Measurements from ENCODE around the gene CELA2B. TPM values are rescaled to one million over a fixed set of nuclear protein-coding genes. Genes with fewer than 3 reads are reported as not detected.
"Not testable (repeated sequence)": the region's sequence is repeated elsewhere in the genome, so short reads cannot be mapped to it uniquely, and the experiment has no call there.

CELA2B gene
- total and polyA plus RNA-seq, 7 donors, result 0.36 TPM; not detected in 6

DNA sequence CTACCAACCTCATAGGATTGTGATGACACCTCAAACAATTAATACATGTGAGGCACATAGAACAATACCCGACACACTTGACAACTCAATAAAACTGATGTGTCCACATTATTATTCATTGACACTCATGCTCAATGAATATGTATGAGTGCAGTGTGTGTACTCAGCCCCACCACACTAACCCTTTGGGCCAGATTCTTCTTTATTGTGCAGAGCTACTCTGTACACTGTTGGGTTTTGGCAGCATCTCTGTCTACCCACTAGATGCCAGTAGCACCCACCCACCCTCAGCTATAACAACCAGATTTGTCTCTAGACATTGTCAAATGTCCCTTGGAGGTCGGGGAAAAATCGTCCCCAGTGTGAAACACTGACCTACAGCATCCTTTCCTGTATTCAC lies 38.0 kb downstream of the CELA2B start:
- 83 to 90% (median 89%) methylated on average over 3 of the region's 3 CpGs for WGBS, 3 donors
- intact Hi-C loops (cut with DNase I), result no loop called here
- Histone ChIP-seq H3K4me3 (no peak overlapping the region), H3K9me3 (no peaks in the 10 kb centered on the region), H3K27ac (no peak overlapping the region), H3K36me3 (ENCODE audit: insufficient read depth in 1 of 2, low read depth in 1 of 2) (peaks cover 0 to 29% of the 10 kb centered on the region in 2 donors), H3K4me1 (no peaks in the 10 kb centered on the region), H3K27me3 (ENCODE audit: insufficient read depth in 3 of 3, low read length in 2 of 3) (no peaks in the 10 kb centered on the region)
- TF ChIP-seq, protein P1, sequence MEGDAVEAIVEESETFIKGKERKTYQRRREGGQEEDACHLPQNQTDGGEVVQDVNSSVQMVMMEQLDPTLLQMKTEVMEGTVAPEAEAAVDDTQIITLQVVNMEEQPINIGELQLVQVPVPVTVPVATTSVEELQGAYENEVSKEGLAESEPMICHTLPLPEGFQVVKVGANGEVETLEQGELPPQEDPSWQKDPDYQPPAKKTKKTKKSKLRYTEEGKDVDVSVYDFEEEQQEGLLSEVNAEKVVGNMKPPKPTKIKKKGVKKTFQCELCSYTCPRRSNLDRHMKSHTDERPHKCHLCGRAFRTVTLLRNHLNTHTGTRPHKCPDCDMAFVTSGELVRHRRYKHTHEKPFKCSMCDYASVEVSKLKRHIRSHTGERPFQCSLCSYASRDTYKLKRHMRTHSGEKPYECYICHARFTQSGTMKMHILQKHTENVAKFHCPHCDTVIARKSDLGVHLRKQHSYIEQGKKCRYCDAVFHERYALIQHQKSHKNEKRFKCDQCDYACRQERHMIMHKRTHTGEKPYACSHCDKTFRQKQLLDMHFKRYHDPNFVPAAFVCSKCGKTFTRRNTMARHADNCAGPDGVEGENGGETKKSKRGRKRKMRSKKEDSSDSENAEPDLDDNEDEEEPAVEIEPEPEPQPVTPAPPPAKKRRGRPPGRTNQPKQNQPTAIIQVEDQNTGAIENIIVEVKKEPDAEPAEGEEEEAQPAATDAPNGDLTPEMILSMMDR (IDR thresholded peaks at IDR 0.05), result no peak
- DNase-seq (no peak), ATAC-seq (no peak)

DNA sequence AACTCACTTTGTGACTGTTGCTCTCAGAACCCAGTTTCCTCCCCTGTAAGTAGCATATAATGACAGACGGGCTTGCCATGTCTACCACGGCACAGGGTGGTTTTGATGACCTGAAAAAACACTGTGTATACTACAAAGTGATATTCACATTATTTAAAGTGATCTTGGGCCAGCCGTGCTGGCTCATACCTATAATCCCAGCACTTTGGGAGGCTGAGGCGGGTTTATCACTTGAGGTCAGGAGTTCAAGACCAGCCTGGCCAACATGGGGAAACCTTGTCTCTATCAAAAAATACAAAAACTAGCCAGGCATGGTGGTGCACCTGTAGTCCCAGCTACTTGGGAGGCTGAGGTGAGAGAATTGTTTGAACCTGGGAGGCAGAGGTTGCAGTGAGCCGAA lies 38.7 kb downstream of the CELA2B start:
- ATAC-seq; DNase-seq; H3K27ac ChIP-seq; H3K9me3 ChIP-seq; H3K27me3 ChIP-seq (ENCODE audit: insufficient read depth in 3 of 3, low read length in 2 of 3); intact Hi-C loops (cut with DNase I); H3K4me1 ChIP-seq; H3K4me3 ChIP-seq: not testable (repeated sequence)
- 90 to 96% (median 91%) methylated on average over 5 of the region's 5 CpGs for WGBS, 3 donors
- H3K36me3 ChIP-seq (ENCODE audit: insufficient read depth in 1 of 2, low read depth in 1 of 2), result peaks cover 0 to 29% of the 10 kb centered on the region in 2 donors

DNA sequence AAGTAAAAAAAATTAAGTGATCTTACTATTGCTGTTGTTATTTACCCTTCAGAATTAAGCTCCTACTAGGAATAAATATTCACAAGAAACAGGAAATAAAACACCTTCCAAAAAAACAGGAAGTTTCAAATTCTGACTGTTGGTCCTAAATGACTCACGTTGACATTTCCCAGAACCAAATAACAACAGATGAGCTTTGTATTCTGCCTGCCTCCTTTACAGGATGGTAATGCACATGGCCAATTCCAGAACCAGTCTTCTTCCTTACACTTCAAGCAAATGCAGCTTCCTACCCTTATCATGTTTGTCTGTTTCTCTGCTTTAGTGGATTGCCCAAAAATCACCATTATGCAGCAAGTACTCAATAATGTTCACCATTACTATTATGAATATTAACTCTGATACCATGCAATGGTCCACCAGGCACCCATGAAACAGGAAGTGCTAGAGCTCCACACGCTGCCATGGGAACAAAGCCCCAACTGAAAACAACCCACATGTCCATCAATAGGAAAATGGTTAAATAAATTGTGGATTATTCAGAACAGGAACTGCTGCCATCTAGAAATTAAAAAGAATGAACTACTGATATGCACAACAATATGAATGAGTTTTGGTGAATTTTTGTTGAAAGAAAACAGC lies 39.2 kb downstream of the CELA2B start:
- Histone ChIP-seq H3K27ac (no peak overlapping the region), H3K4me3 (no peak overlapping the region), H3K4me1 (no peaks in the 10 kb centered on the region), H3K27me3 (ENCODE audit: insufficient read depth in 3 of 3, low read length in 2 of 3) (no peaks in the 10 kb centered on the region), H3K36me3 (ENCODE audit: insufficient read depth in 1 of 2, low read depth in 1 of 2) (peaks cover 0 to 29% of the 10 kb centered on the region in 2 donors), H3K9me3 (no peaks in the 10 kb centered on the region)
- no peak for ATAC-seq
- DNase-seq, result no peak
- TF ChIP-seq, protein P1 (IDR thresholded peaks at IDR 0.05), result no peak
- WGBS, 3 donors, result 51 to 69% (median 58%) methylated on average over 2 of the region's 2 CpGs
- intact Hi-C loops (cut with DNase I), result no loop called here

DNA sequence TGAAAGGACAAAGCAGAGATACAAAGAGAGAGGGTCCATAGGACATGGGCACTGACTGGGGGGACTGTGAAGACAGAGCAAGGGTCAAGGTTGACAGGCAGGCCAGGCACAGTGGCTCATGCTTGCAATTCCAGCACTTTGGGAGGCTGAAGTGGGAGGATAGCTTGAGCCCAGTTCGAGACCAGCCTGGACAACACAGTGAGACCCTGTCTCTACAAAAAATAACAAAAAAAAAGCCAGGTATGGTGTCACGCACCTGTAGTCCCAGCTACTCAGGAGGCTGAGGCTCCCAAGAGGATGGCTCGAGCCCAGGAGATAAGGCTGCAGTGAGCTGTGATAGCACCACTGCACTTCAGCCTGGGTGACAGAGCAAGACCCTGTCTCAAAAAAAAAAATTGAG lies 43.7 kb downstream of the CELA2B start:
- DNase-seq, result no peak
- Histone ChIP-seq H3K4me3 (no peak overlapping the region), H3K27ac (no peak overlapping the region), H3K36me3 (ENCODE audit: insufficient read depth in 1 of 2, low read depth in 1 of 2) (peaks cover 0 to 20% of the 10 kb centered on the region in 2 donors), H3K27me3 (ENCODE audit: insufficient read depth in 3 of 3, low read length in 2 of 3) (no peaks in the 10 kb centered on the region), H3K4me1 (peaks cover 8% of the 10 kb centered on the region), H3K9me3 (no peaks in the 10 kb centered on the region)
- WGBS, 3 donors, result 95 to 100% (median 96%) methylated on average over 3 of the region's 3 CpGs
- no peak for ATAC-seq
- intact Hi-C loops (cut with DNase I), result no loop called here
- TF ChIP-seq, protein P1 (IDR thresholded peaks at IDR 0.05), result no peak

DNA sequence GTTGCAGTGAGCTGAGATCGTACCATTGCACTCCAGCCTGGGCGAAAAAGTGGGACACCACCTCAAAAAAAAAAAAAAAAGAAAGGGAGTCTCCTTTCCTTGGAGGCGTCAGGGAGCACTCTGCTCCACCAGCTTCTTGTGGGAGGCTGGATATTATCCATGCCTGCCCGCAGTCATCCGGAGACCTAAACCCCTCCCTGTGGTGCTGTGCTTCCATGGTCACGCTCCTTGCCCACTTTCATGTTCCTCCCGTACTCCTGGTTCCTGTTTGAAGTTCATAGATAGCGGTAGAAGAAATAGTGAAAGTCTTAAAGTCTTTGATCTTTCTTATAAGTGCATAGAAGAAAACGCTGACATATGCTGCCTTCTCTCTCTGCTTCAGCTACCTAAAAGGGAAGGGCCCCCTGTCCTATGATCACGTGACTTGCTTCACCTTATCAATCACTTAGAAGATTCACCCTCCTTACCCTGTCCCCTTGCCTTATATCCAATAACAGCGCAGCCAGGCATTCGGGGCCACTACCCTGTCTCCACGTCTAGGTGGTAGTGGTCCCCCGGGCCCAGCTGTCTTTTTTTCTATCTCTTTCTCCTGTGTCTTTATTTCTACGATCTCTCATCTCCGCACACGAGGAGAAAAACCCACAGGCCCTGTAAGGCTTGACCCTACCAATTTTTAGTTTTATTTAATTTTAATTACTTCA lies 45.5 kb downstream of the CELA2B start:
- H3K9me3 ChIP-seq; DNase-seq; H3K4me3 ChIP-seq; intact Hi-C loops (cut with DNase I); ATAC-seq; H3K27ac ChIP-seq; H3K27me3 ChIP-seq (ENCODE audit: insufficient read depth in 3 of 3, low read length in 2 of 3): not testable (repeated sequence)
- H3K4me1 ChIP-seq, result peaks cover 18% of the 10 kb centered on the region
- H3K36me3 ChIP-seq (ENCODE audit: insufficient read depth in 1 of 2, low read depth in 1 of 2), result peaks cover 0 to 14% of the 10 kb centered on the region in 2 donors
- 89 to 94% (median 92%) methylated on average over 16 to 17 of the region's 17 CpGs for WGBS, 3 donors
